ENCODE data around the gene HDAC11.
A peak's percentile ranks its signal among the peaks of the same experiment; 100 is the strongest.
"Not testable (repeated sequence)": the region's sequence is repeated elsewhere in the genome, so short reads cannot be mapped to it uniquely, and the experiment has no call there.

The HDAC11 gene

GRCh38 chr3:13493867-13494441 is 13.8 kb downstream of the HDAC11 start:
- no peak for DNase-seq (ENCODE audit: low read depth)

DNA sequence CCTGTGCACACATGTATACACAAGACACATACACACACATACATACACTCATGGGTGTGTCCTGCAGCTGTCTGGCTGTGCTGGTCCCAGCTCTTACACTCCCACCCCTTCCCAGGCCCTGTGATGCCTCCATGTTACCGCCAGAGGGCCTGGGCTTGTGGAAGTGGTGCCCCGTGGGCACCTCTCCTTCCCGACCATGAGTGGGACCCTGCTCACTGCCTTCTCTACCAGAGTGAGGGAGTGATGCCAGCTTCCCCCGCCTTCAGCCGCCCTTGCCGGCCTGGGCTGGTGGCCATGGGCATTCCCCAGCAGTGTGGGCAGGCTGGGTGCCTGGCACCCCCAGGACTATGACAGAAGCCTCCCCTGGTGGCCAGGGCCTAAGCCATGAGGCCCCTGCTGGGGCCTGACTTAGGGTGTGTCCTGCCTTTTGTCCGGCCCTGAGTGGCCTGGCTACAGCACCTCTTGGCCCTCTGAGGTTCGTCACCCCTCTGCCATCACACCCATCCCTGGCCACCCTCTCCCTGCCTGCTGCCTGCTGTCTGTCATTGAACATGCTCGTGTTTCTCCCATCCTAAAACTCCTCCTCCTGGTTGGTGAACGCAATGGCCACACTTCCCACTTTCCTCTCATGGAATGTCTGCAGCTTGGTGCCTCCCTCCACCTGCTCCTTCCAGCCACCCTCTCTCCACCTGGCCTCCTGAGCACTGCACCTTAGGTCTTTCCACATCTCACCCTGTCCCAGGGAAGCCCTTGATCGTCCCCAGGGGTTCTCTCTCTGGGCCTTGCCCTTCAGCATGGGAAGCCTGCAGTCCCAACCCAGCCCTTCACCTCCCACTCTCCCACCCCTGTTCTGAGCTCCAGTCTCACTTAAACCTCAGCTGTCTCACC is 14.6 kb downstream of the HDAC11 start:
- peak; percentile 36 for DNase-seq (ENCODE audit: low read depth)

GRCh38 chr3:13495351-13495813 is 15.3 kb downstream of the HDAC11 start:
- DNase-seq (ENCODE audit: low read depth) = no peak

DNA sequence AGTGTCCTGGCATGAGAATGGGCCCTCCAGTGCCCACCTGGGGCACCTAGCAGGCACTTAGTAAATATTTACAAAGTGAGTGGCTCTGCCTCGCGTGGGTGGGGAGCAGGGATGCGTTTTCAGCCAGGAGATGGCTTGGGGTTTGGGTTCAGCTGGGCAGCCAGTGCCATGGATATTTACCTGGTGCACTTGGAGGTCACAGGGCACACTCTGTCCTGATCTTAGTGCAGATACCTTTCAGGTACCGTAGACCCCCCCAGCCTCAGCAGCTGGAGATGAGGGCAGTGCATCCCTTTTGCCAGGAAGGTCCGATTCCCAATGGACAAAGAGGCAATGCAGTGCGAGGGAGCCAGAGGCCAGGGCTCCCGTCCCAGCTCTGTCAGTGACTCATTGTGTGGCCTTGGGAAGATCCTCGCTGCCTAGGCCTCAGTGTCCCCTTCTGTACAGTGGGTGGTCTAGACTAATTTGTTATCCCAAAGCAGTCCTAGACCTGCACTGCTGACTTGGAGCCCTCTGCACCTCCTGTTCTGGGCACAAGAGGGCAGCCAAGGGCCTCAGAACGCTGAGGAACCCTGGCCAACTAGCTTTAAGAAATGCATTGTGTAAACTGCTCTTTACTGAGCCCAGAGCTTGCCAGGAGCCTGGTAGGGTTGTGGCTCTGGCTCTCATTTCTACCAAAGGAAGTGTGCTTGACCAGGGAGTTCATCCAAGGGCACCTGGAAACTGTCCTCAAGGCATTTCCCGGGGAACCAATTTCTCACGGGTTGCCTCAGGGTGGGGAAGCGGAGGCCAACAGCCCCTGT is 16.0 kb downstream of the HDAC11 start:
- peak; percentile 91 for DNase-seq (ENCODE audit: low read depth)

DNA sequence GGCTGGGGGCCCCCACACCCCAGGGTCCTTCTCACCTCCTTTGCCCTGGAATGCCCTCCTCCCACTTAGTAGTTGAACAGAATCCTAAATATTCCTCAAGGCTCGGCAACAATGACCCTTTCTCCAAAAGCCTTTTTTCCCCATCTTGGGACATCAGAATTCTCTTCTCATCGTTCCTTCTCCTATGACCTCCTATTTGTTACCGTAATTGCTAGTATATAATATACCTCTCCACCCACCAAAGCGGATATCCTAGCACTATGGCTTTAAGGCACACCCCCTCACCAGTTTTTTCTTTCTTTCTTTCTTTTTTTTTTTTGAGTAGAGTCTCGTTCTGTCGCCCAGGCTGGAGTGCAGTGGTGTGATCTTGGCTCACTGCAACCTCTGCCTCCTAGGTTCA is 16.8 kb downstream of the HDAC11 start:
- no peak for DNase-seq (ENCODE audit: low read depth)

- peak; percentile 16 for DNase-seq (ENCODE audit: low read depth)
Observed at GRCh38 chr3:13497386-13497785, 17.3 kb downstream of the HDAC11 start.

DNA sequence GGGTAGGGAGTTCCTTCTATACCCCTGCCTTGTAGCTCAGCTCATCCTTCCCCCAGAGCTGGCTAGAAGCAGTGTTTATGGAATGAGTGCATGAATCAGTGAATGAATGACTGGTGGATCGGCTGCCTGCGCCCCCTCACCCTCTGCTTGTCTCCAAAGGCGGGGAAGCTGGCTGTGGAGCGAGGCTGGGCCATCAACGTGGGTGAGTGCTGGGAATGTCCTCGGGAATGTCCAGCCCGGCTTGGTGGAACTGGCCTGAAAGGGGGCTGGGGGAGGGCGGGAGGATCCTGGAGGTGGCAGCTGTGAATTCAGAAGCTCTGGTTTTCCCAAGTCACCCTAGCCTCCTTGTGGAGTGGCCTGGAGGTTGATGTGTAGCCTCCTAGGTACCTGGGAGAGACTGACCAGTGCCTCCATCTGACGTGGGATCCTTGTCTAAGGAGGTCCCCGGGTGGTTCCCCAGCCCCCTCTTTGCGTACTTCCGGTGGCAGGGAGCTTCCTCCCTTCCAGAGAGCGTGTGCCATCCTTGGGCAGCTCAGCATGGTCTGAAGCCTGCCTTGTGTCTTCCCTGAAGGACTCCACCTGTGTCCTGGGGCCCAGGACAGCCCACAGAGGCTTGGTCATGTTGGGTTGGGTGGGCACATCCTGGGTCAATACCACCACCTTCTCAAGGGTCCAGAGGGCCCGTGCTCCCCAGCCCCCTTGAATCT is 18.4 kb downstream of the HDAC11 start:
- no peak for DNase-seq (ENCODE audit: low read depth)

GRCh38 chr3:13499246-13499645 is 19.1 kb downstream of the HDAC11 start:
- not testable (repeated sequence) for DNase-seq (ENCODE audit: low read depth)

- DNase-seq (ENCODE audit: low read depth) = no peak
Observed at GRCh38 chr3:13500133-13500885, 20.2 kb downstream of the HDAC11 start.

GRCh38 chr3:13501056-13501455 is 20.9 kb downstream of the HDAC11 start:
- DNase-seq (ENCODE audit: low read depth) = no peak

- no peak for DNase-seq (ENCODE audit: low read depth)
Observed at GRCh38 chr3:13501521-13501920, 21.4 kb downstream of the HDAC11 start.

DNA sequence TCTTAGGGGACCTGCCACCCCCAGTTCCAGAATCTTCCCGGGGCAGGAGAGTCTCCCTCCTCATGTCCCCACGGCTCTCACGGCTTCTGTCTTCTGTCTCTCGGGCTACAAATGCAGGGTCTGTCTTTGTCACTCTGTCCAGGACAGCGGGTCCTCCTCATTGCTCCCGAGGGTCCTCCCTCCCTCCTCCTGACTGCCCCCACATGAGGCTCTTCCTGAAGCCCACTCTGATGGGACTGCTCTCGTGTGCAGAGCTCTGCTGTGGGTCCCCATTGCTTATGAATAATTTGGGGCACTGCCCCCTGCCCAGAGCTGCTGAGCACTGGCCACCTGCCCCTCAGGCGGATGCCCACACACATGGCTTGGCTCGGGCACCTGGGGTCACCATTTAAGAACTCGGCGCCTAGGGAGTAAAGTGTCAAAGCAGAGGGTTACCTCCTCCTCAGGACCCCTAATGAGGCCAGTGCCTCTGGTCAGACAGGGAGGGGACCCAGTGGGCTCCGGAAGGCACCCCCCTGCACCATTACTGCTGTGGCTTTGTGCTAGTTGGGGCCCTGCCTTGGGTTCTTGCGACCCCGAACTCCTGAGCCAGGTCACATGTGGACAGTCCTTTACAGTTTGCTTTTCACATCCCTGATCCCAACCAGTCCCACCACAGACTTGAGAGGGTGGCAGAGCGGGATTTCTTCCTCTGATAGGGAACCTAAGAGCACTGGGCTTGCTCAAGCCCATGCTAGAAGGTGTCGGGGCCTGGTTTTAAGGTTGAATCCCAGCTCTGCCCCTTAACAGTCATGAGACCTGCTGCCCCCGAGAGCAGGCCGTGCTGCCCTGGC is 22.1 kb downstream of the HDAC11 start:
- no peak for DNase-seq (ENCODE audit: low read depth)

DNA sequence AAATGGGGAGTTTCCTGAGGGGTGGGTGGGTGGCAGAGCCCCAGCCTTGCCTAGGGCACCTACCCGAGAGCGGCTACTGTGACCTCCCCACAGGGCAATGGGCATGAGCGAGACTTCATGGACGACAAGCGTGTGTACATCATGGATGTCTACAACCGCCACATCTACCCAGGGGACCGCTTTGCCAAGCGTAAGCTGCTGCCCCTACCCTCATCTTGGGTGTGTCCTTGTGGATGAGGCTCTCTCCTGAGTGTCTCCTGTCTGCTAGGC is 22.6 kb downstream of the HDAC11 start:
- no peak for DNase-seq (ENCODE audit: low read depth)

- no peak for DNase-seq (ENCODE audit: low read depth)
Observed at GRCh38 chr3:13504161-13504831, 24.2 kb downstream of the HDAC11 start.

DNA sequence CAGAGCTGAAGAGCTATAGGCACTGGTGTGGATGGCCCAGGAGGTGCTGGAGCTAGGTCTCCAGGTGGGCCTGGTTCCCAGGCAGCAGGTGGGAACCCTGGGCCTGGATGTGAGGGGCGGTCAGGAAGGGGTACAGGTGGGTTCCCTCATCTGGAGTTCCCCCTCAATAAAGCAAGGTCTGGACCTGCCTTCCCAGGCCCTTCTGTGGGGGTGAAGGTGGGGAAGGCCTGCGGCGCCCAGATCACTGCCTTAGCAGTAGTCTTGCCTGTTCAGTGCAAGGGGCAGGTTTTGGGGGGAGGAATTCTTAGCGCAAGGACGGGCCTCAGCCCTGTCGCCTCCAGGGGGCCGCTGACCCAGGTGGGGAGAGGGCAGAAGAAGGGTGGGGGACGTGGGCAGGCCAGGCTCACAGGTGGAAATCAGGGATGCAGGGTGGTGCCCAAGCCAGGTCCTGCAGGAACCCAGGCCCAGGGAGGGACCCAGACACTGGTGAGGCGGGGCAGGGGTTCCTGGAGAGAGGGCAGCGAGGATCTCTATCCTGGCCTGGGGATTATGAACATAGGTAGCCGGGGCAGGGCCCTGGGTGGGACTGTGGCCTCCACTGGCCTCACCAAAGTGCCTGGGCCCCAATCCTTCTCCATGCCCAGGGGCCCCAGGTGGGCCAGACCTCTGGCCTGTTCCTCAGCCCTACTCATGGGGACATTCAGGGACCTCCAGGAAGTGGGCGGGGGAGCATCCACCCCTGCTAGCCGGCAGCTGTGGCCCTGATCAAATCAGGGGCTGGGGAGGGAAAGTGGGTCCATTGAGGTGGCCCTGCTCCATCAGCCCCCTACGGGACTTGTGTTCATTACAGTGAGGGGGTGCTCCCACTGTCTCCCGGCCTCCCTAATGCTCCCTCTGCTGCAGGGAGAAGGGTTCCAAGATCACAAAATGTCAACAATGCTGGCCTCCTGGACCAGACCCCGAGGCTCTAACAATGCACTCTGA is 25.3 kb downstream of the HDAC11 start:
- no peak for DNase-seq (ENCODE audit: low read depth)

DNA sequence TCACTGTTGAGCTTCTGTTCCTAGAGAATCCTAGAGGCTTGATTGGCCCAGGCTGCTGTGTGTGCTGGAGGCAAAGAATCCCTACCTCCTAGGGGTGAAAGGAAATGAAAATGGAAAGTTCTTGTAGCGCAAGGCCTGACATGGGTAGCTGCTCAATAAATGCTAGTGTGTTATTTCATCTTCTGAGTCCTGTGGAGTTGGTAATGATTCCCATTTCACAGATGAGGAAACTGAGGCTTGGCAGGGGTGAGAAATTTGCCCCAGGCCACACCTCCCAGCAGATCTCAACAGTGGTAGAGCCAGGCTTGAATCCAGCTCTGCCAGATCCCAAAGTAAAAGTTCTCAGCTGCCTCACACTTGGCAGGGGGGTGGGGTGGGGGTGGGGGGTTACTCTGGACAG is 26.1 kb downstream of the HDAC11 start:
- no peak for DNase-seq (ENCODE audit: low read depth)

GRCh38 chr3:13506680-13507079 is 26.6 kb downstream of the HDAC11 start:
- DNase-seq (ENCODE audit: low read depth) = no peak

GRCh38 chr3:13507247-13507569 is 27.1 kb downstream of the HDAC11 start:
- DNase-seq (ENCODE audit: low read depth) = no peak
